Activated naive CD8-positive, alpha-beta T cell (primary cell): Measurements from ENCODE around the gene STUM.
A peak's percentile ranks its signal among the peaks of the same experiment; 100 is the strongest.

Experiments used
- H3K27ac Mint-ChIP-seq: one replicate; pipeline ENCODE4 v1.8.0; 2021; ENCODE audit warnings: mixed read lengths
- H3K27me3 Mint-ChIP-seq: one replicate; pipeline ENCODE4 v1.8.0; 2021; ENCODE audit warnings: mixed read lengths
- H3K36me3 Mint-ChIP-seq: one replicate; pipeline ENCODE4 v1.8.0; 2021; ENCODE audit warnings: mixed read lengths
- H3K4me1 Mint-ChIP-seq: one replicate; pipeline ENCODE4 v1.8.0; 2021; ENCODE audit warnings: low read depth, mixed read lengths
- H3K4me3 Mint-ChIP-seq: one replicate; pipeline ENCODE4 v1.8.0; 2021; ENCODE audit warnings: mild to moderate bottlenecking, mixed read lengths
- H3K9me3 Mint-ChIP-seq: one replicate; pipeline ENCODE4 v1.8.0; 2021; ENCODE audit warnings: low read depth, mixed read lengths

Gene STUM

DNA sequence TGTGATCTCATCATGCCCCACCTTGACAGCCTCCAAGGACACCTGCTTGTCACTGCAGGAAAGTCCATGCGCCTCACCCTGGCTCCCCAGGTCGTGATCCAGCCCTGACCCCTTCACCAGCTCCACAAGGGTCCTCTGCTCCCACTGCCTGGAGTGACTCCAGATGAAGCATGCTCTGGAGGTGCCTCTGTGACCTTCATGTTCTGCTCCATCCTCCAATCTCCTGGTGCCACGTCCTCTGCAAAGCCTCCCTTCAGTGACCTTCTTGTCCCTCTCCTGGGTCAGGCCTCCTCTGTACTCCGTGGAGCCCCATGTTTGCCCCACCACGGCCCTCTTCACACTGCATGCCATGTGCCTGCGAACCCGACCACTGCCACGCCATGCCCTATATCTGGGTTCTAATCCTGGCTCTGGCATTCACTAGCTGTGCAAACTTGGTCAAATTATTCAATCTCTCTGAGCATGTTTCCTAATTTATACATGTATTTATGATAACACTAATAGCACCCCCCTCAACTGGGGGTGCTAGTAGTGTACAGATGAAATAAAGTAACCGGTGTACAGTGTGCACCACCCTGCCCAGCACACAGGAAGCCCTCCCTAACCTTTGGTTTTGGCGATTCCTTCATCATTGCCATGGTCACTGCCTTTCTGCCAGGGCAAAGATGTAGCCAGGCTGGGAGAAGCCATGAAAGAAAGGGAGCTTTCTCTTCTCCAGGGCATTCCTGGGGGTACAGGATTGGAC is 77.4 kb downstream of the STUM start:
- Mint-ChIP-seq H3K4me3 (peak overlapping the region; percentile 55), H3K27me3 (no peaks in the 10 kb centered on the region), H3K36me3 (peaks cover 6% of the 10 kb centered on the region), H3K27ac (peak overlapping the region; percentile 95), H3K4me1 (peaks cover 30% of the 10 kb centered on the region), H3K9me3 (no peaks in the 10 kb centered on the region)

- Mint-ChIP-seq H3K27ac (peak overlapping the region; percentile 95), H3K9me3 (no peaks in the 10 kb centered on the region), H3K36me3 (peaks cover 5% of the 10 kb centered on the region), H3K4me1 (peaks cover 31% of the 10 kb centered on the region), H3K27me3 (no peaks in the 10 kb centered on the region), H3K4me3 (peak overlapping the region; percentile 55)
Observed at GRCh38 chr1:226626577-226626956, 78.0 kb downstream of the STUM start.

- peaks cover 4% of the 10 kb centered on the region for H3K36me3 Mint-ChIP-seq
- peak overlapping the region; percentile 55 for H3K4me3 Mint-ChIP-seq
- H3K27ac Mint-ChIP-seq, result peak overlapping the region; percentile 95
- H3K4me1 Mint-ChIP-seq, result peaks cover 36% of the 10 kb centered on the region
- no peaks in the 10 kb centered on the region for H3K9me3 Mint-ChIP-seq
- H3K27me3 Mint-ChIP-seq, result no peaks in the 10 kb centered on the region
Observed at GRCh38 chr1:226627050-226627755, 78.6 kb downstream of the STUM start.

DNA sequence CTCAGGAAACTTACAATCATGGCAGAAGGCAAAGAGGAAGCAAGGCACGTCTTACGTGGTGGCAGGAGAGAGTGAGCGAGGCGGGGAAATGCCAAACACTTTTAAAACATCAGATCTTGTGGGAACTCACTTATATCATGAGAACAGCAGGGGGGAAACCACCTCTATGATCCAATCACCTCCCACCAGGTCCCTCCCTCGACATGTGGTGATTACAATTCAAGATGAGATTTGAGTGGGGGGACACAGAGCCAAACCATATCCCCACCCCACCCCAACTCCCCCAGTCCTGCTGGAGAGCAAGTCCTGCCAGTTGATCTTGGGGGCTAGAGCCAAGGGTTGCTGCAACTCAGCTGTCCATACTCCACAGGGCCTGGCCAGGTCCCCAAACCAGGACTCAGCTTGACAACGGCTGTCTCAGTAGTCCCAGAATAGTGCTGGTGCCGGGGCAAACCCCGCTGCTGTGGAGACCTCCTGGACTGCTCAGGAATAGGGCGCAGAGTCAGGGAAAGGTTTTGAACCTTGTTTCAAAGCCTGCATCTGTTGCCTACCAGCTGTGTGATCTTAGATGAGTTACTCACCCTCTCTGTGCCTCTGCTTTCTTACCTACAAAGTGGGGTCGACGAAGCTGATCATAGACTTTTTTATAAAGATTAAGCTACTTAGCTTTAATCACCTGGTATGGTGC is 79.5 kb downstream of the STUM start:
- Mint-ChIP-seq H3K4me3 (peak overlapping the region; percentile 55), H3K9me3 (no peaks in the 10 kb centered on the region), H3K36me3 (peaks cover 6% of the 10 kb centered on the region), H3K4me1 (peaks cover 44% of the 10 kb centered on the region), H3K27me3 (no peaks in the 10 kb centered on the region), H3K27ac (peak overlapping the region; percentile 95)

GRCh38 chr1:226628612-226629155 is 80.1 kb downstream of the STUM start:
- peaks cover 6% of the 10 kb centered on the region for H3K36me3 Mint-ChIP-seq
- H3K27me3 Mint-ChIP-seq, result no peaks in the 10 kb centered on the region
- H3K9me3 Mint-ChIP-seq, result no peaks in the 10 kb centered on the region
- H3K4me1 Mint-ChIP-seq, result peaks cover 51% of the 10 kb centered on the region
- H3K4me3 Mint-ChIP-seq, result no peak overlapping the region
- H3K27ac Mint-ChIP-seq, result peak overlapping the region; percentile 95

GRCh38 chr1:226629210-226629895 is 80.8 kb downstream of the STUM start:
- H3K27me3 Mint-ChIP-seq, result no peaks in the 10 kb centered on the region
- H3K36me3 Mint-ChIP-seq, result peaks cover 6% of the 10 kb centered on the region
- peak overlapping the region; percentile 95 for H3K27ac Mint-ChIP-seq
- H3K4me1 Mint-ChIP-seq, result peaks cover 56% of the 10 kb centered on the region
- H3K9me3 Mint-ChIP-seq, result no peaks in the 10 kb centered on the region
- no peak overlapping the region for H3K4me3 Mint-ChIP-seq

DNA sequence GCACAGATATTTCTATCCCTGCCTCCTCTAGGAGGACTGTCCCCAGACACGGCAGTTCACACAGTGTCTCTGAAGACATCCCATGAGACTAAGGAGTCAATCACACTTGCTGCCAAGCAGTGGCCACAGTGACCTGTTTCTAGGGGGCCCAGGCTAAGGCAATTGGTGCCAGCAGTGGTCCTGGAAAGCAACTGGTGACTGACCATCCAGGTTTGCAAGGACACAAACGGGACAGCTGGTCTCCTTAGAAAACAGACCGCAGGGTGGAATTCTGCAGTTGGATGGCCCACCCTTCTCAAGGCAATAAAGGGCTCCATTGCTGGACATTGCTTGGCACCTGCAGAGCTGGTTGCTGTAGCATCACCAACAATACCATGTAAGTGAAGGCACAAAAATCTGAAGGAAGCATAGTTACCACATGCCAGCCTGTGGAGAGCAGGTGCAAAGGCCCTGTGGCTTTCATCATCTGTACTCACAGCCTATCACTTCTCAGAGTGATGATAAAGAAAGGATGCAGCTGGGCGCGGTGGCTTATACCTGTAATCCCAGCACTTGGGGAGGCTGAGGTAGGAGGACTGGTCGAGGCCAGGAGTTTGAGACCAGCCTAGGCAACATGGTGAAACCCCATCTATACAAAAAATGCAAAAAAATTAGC is 81.5 kb downstream of the STUM start:
- Mint-ChIP-seq H3K36me3 (peaks cover 6% of the 10 kb centered on the region), H3K4me1 (peaks cover 59% of the 10 kb centered on the region), H3K9me3 (no peaks in the 10 kb centered on the region), H3K27ac (peak overlapping the region; percentile 96), H3K4me3 (no peak overlapping the region), H3K27me3 (no peaks in the 10 kb centered on the region)

DNA sequence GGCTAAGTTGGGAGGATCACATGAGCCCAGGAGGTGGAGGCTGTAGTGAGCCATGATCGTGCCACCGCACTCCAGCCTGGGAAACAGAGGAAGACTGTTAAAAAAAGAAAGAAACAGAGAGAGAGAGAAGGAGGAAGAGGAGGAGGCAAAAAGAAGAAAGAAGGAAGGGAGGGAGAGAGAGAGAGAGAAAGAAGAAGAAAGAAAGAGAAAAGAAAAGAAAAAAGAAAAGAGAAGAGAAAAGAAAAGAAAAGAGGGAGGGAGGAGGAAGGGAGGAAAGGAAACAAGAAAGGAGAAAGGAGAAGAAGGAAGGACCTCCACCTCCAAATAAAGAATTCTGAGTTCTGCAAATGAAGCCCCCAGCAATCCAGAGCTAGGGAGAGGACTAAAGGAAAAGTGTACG is 82.0 kb downstream of the STUM start:
- H3K4me3 Mint-ChIP-seq, result no peak overlapping the region
- peaks cover 9% of the 10 kb centered on the region for H3K36me3 Mint-ChIP-seq
- H3K9me3 Mint-ChIP-seq, result no peaks in the 10 kb centered on the region
- H3K4me1 Mint-ChIP-seq, result peaks cover 65% of the 10 kb centered on the region
- peak overlapping the region; percentile 96 for H3K27ac Mint-ChIP-seq
- no peaks in the 10 kb centered on the region for H3K27me3 Mint-ChIP-seq

DNA sequence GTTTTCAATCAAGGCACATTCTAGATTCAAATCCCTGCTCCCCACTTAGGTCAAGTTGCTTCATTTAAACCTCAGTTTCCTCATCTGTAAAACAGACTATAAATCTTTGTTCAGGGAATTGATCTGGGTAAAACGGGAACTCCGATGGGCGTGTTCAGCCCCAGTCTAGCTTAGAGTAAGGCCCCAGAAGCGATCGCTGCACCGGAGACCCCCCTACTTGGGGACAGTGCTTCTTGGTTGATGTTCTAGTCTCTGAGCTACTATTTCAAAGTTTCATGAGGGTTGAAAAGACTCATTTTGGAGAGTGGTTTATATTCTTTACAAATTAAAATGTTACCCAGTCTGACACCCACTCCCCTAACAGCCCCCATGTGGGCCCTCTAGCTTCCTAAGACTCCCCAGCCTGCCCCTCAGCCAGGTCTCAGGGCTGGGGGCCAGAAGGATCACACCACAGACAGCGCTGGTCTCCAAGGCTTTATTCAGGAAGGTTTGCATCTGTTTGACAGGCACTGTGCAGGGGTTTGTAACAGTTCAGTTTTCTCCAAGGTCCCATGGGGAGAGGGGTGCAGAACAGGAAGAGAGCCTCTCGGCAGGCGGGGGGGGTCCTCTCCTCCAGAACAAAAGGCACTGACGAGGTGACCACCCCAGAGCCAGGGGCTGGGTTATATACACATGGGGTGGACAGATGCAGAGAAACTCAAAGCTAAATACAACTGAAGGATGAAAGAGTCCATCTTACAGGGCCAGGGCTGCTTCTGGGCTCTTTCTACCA is 82.9 kb downstream of the STUM start:
- H3K27me3 Mint-ChIP-seq, result no peaks in the 10 kb centered on the region
- H3K36me3 Mint-ChIP-seq, result peaks cover 9% of the 10 kb centered on the region
- H3K4me1 Mint-ChIP-seq, result peaks cover 64% of the 10 kb centered on the region
- H3K27ac Mint-ChIP-seq, result peak overlapping the region; percentile 96
- H3K9me3 Mint-ChIP-seq, result no peaks in the 10 kb centered on the region
- no peak overlapping the region for H3K4me3 Mint-ChIP-seq

DNA sequence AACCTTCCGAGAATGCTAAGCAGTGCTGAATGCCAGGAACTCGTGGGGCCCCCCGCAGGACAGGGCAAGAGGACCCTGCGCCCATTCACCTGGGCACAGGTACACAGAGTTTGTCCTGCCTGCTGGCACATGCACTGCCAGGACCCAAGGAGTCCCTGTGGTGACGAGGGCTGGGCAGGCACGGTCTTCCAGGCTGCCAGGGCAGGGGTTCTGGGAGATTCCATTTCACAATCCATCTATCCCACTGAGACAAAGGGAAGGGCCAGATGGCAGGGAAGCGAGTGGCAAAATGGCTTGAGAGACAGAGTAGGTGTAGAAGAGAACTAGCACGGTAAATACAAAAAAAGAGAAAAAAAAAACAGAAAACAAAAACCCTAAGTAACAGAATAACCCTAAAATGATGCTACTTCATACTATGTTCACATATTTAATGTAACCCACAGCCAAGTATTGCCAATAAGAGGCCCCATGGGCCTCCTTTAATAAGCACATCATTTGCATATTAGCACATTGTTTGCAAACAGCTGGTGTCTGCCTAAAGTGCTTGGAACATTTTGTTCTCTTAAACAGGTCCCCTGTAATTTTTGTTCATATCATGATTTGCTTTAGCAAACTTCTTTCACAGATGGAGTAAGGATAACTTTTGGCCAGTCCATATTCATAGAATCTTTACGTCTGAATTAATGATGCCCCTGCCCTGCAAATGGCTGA is 83.8 kb downstream of the STUM start:
- H3K4me3 Mint-ChIP-seq, result peak overlapping the region; percentile 63
- H3K27me3 Mint-ChIP-seq, result no peaks in the 10 kb centered on the region
- no peaks in the 10 kb centered on the region for H3K9me3 Mint-ChIP-seq
- H3K36me3 Mint-ChIP-seq, result peaks cover 12% of the 10 kb centered on the region
- H3K4me1 Mint-ChIP-seq, result peaks cover 62% of the 10 kb centered on the region
- peak overlapping the region; percentile 96 for H3K27ac Mint-ChIP-seq

DNA sequence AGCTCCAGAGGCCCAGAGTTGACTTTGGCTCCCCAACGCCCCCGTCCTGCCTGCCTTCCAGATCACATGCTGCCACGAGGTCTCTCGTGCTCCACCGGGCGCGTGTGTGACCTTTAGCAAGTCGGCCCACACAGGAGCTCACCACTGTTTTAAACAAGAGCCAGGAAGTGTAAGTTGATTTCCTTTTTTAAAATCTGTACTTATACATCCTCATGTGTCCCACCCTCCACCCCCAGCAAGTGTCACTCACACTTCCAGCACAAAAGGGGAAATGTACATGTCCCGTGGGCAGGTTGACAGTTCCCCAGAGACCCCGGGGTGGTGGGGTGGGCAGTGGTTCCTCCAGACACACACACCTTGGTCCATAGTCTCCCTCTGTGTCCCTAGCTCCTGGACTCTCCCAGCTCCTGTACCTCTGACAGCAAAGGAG is 84.4 kb downstream of the STUM start:
- H3K36me3 Mint-ChIP-seq, result peaks cover 8% of the 10 kb centered on the region

GRCh38 chr1:226633541-226634165 is 85.1 kb downstream of the STUM start:
- Mint-ChIP-seq H3K4me3 (peak overlapping the region; percentile 63), H3K27ac (peak overlapping the region; percentile 96), H3K36me3 (peaks cover 8% of the 10 kb centered on the region), H3K4me1 (peaks cover 55% of the 10 kb centered on the region), H3K27me3 (no peaks in the 10 kb centered on the region), H3K9me3 (no peaks in the 10 kb centered on the region)

More for the DNA sequence above, 84.4 kb downstream of the STUM start:
- H3K4me3 Mint-ChIP-seq, result peak overlapping the region; percentile 63
- H3K4me1 Mint-ChIP-seq, result peaks cover 59% of the 10 kb centered on the region
- H3K9me3 Mint-ChIP-seq, result no peaks in the 10 kb centered on the region
- no peaks in the 10 kb centered on the region for H3K27me3 Mint-ChIP-seq
- peak overlapping the region; percentile 96 for H3K27ac Mint-ChIP-seq

DNA sequence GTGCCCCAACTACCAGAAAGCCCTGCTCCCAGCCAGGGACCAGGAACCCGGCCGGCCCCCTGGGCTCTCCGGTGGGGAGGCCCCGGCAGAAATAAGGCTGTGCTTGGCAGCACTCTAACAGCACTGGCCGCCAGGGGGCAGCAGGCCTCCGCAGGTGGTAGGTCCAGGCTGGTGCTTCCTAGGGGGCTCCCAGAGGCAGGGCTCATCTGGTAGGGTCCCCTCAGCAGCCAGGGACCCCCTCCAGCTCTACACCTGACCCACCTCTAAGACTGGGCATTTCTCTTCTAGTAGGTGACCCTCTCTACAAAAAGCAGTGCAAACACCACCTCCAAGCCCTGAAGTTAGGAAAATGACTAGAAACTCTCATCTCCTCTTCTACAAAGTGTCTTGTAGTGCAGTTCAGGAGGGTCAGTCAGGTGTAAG is 85.6 kb downstream of the STUM start:
- H3K27me3 Mint-ChIP-seq, result no peaks in the 10 kb centered on the region
- peaks cover 8% of the 10 kb centered on the region for H3K36me3 Mint-ChIP-seq
- peaks cover 54% of the 10 kb centered on the region for H3K4me1 Mint-ChIP-seq
- peak overlapping the region; percentile 33 for H3K4me3 Mint-ChIP-seq
- no peaks in the 10 kb centered on the region for H3K9me3 Mint-ChIP-seq
- H3K27ac Mint-ChIP-seq, result peak overlapping the region; percentile 86
